GM12873 (cell line): ENCODE measurements around the gene DLG2.

Experiments used
- TF ChIP-seq, protein P1 (sequence below): IDR thresholded peaks from 2 replicates; pipeline ENCODE4 v1.5.1; 2012; ENCODE audit warnings: low read depth, mild to moderate bottlenecking, moderate library complexity, low read length, control low read depth; ENCODE audit not compliant: insufficient read depth; ENCODE audit errors: missing control alignments

DLG2 gene

DNA sequence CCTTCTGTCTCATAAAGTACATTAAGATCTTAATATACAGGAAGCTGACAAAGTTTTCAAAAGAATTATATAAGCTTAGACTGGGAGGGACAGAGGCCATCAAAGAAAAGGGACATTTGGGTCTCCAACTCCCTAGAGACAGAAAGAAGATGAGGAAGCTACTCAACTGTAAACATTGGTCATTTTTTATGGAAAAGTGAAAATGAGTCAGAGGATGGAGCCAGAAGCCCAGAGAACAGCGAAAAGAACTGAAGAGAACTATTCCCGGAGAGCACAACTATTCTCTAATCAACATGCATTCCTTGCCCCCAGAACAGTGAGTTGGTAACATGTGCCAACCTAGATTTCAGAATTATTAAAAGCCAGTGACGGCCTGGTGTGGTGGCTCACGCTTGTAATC lies 779.3 kb downstream of the DLG2 start:
- TF ChIP-seq, protein P1, sequence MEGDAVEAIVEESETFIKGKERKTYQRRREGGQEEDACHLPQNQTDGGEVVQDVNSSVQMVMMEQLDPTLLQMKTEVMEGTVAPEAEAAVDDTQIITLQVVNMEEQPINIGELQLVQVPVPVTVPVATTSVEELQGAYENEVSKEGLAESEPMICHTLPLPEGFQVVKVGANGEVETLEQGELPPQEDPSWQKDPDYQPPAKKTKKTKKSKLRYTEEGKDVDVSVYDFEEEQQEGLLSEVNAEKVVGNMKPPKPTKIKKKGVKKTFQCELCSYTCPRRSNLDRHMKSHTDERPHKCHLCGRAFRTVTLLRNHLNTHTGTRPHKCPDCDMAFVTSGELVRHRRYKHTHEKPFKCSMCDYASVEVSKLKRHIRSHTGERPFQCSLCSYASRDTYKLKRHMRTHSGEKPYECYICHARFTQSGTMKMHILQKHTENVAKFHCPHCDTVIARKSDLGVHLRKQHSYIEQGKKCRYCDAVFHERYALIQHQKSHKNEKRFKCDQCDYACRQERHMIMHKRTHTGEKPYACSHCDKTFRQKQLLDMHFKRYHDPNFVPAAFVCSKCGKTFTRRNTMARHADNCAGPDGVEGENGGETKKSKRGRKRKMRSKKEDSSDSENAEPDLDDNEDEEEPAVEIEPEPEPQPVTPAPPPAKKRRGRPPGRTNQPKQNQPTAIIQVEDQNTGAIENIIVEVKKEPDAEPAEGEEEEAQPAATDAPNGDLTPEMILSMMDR = no peak

DNA sequence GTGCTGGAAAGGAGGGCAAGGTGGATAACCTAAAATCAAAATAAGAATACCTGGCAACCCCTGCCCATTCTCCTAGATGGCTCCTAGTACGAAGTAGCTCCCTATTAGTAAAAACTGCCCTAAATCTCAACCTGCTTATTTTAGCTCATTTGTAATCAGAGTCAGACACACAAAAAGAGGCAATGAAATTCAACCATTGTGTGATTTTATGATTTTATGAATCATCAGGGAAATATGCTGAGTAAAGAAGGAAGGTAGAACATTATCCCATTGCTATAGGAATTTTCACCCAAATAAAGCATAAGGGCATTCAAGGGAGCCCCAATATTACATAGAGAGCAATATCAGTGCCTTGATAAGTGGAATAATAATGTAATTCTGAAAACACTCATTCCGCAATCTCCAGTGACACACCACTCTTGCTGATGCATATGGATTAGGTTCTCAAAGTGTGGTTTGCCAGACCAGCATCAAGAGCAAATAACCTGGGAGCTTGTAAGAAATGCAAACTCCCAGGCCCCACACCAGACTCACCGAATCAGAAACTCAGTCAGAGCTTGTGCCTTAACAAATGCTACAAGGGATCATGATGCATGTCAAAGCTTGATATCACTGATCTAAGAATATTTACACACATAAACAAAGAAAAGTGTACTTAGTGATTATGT lies 789.6 kb downstream of the DLG2 start:
- TF ChIP-seq, protein P1 = no peak

DNA sequence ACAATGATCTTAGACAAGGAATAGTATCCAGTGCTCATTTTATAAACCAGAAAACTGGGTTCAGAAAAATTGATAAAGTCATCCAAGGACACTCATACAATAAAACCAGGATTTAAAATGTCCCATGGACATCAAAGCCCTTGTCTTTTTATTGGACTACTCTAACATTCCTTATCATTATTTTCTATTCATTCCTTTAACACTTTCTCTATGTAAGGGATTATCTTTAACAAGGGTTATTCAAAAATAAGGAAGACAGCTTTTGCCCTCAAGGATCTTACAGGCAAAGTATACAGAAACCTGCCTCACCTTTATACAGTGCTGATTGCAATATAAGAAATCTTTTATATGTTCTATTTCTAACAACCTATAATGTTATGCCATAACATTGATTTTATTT lies 790.8 kb downstream of the DLG2 start:
- TF ChIP-seq, protein P1 = no peak

DNA sequence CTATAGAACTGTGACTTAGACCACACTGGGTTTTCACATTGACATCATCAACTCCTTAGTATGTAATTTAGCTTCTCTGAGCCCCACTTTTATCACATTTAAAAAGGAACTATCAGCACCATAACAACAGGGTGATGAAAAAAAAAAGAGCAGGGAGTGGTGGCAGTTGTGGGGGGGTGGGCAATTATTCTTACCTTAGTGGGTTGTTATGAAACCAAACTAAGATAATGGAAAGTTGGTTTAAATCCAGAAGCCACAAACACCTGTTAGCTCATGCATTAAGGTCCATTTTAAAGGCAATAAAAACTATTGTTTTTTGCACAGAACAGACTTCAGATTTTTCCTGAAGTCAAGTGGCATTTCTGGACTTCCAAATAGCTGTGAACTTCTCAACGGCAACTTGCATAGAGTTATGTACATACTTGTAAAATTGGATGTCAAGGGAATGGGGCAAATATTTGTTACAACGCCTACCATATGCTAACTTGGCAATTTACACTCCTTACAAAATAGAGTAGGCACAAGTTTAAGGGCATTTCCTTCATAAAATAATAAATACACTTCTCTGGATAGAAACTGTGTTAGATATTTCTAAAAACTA lies 793.6 kb downstream of the DLG2 start:
- TF ChIP-seq, protein P1 = no peak

DNA sequence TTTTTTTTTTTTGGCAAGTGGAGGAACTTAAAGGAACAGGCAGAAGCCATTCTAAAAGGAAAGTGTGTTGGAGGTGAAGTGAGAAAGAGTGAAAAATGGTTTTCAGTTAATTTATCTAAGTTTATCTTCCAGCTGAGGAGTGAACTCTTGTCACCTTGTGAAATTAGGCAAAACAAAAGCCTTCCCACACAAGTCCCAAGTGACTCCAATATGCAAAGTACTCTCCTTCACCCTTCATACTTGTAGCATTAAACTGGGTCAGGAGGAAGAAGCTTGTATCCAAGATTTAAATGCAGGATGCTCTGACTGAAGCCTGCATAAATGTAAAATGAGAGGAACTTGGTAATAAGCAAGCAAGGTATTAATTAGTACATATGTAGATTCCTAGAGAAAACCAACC lies 796.8 kb downstream of the DLG2 start:
- TF ChIP-seq, protein P1 = no peak

DNA sequence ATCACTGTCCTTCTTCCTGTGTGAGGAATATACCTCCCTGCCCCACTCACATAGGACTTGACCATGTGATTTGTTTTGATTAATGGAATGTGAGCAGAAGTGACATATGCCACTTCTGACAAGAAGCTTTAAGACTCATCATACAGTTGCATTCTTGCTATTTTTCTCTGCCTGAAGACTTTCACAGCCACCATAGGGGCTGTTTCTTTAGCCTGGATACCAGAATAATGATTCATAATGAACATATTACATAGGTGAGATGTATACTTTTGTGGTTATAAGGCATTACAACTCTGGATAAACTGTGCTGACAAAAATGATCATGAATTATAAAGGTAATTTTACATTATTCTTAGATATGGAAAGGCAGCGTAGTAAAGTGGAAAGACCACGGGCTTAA lies 798.0 kb downstream of the DLG2 start:
- TF ChIP-seq, protein P1 = no peak

DNA sequence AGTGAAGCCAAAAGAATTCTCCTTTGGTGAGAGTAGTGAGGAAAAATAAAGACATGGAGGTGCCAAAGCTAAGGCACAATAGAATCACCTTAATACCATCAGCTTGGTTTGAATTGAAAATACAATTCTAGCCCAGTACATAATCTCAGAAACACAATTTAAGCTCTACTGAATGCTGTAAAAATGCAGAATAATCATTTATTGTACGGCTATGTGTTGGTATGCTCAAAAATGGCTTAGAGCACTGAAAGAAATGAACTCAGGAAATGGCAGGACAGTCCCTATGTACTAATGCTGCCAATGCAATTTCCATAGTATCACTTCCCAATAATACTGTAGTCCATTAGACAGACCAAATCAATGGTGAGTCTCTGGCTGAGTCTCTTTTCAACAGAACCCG lies 798.5 kb downstream of the DLG2 start:
- TF ChIP-seq, protein P1 = no peak
